Peyer's patch (tissue), 4 donors: Measurements from ENCODE around the gene ERICH6. TPM values are rescaled to one million over a fixed set of nuclear protein-coding genes. Genes with fewer than 3 reads are reported as not detected.

Source experiments
- DNase-seq, 3 donors: peaks; one replicate each; pipeline ENCODE4 v3.0.0-alpha.2; 2017 to 2019
- H3K27ac ChIP-seq, 4 donors: fragments of 200-600 bp; sonication (generic); one replicate each; pipeline ENCODE4 v1.5.1; 2016 to 2019
- H3K27me3 ChIP-seq, 2 donors: fragments of 200-600 bp; sonication (generic); one replicate each; pipeline ENCODE4 v1.5.1; 2019
- H3K36me3 ChIP-seq, 3 donors: fragments of 200-600 bp; sonication (generic); one replicate each; pipeline ENCODE4 v1.5.1; 2016 to 2019
- H3K4me1 ChIP-seq, 4 donors: fragments of 200-600 bp; sonication (generic); one replicate each; pipeline ENCODE4 v1.5.1; 2016 to 2019
- H3K4me3 ChIP-seq, 4 donors: fragments of 200-600 bp; sonication (generic); 1 replicate in 3 of 4; 2 replicates in 1 of 4; pipeline ENCODE4 v1.5.1; 2016 to 2019; ENCODE audit warnings: mild to moderate bottlenecking in 1 of 4
- H3K9me3 ChIP-seq, 4 donors: fragments of 200-600 bp; sonication (generic); one replicate each; pipeline ENCODE4 v1.5.1; 2016 to 2019; ENCODE audit warnings: mild to moderate bottlenecking in 1 of 4
- POLR2A ChIP-seq, 2 donors: fragments of 450-650 bp; IDR thresholded peaks; one replicate each; pipeline ENCODE4 v1.5.1; 2017; ENCODE audit warnings: antibody characterized with exemption in 2 of 2, mild to moderate bottlenecking in 2 of 2, moderate library complexity in 2 of 2
- total RNA-seq, 4 donors: library from RNA; depleted of rRNA; stranded (reverse); fragments of >200 nt; gene quantifications; one replicate each; pipeline ENCODE4 v1.1.0, GENCODE V29; 2016
- TF ChIP-seq, protein P1 (sequence below), 6 experiments: fragments of 450-650 bp in 4 of 6; fragments of 200-600 bp in 2 of 6; sonication (generic) in 1 of 6; IDR thresholded peaks; one replicate each; pipeline ENCODE4 v1.5.1; 2017 to 2019; ENCODE audit warnings: antibody characterized with exemption in 6 of 6, mild to moderate bottlenecking in 3 of 6, moderate library complexity in 1 of 6

The ERICH6 gene
- total RNA-seq, 4 donors from 2014 or later: not detected

DNA sequence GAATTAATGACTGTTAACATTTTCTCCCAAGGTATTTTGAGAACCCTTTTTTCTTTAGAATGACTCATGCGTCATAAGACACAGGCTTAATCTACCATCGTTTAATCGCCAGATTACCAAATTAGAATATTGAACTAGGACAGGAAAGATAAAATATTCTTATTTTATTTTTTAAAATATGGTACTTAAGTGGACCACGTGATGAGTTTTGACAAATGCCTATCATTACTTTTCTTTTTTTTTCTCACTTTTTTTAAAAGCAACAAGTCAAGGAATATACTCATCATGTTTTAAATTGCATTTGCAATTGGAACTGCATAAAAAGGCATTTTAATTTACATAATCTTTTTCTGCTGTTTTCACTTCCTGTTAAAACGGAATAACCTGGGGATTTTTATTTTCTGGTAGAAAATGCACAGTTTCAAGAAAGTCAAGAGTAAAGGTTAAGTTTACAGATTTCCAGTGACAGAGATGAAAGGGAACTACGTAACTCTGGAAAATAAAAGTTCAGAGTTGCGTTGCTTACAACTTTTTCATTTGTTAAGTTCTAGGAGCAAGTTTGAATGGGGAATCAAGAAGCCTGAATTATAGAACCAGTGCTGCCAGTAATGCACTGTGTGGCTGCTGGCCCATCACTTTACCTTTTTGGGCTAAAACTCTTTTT, 35.6 kb upstream of the ERICH6 start:
- no peak for DNase-seq
- H3K4me1 ChIP-seq: peaks cover 5 to 27% (median 7%) of the 10 kb centered on the region in 4 donors

DNA sequence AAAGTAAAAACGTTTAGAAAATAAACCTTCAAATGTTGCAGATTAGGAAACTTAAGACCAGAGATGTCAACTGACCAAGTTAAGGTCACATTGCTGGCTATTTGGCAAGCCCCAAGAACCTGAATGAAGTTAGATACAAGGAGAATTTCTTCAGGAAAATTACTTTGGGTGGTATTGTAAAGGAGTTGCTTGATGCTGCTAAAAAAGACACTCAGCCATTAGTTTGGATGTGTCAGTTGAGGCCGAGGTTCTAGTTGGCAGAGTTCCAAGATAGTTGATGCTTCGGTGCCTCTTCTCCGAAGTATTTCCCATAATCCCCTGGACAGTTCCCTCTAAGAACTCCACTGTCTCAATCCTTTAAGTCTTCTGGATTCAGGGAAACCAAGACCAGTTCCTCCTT, 35.0 kb upstream of the ERICH6 start:
- no peak for DNase-seq
- Histone ChIP-seq H3K27me3 (no peaks in the 10 kb centered on the region), H3K4me1 (peaks cover 5 to 22% (median 7%) of the 10 kb centered on the region in 4 donors), H3K4me3 (no peak overlapping the region), H3K36me3 (peaks cover 0 to 17% (median 0%) of the 10 kb centered on the region in 3 donors), H3K27ac (peak overlapping the region in 2 of 4 donors; percentile 2 to 45), H3K9me3 (no peaks in the 10 kb centered on the region)
- TF ChIP-seq, protein P1, sequence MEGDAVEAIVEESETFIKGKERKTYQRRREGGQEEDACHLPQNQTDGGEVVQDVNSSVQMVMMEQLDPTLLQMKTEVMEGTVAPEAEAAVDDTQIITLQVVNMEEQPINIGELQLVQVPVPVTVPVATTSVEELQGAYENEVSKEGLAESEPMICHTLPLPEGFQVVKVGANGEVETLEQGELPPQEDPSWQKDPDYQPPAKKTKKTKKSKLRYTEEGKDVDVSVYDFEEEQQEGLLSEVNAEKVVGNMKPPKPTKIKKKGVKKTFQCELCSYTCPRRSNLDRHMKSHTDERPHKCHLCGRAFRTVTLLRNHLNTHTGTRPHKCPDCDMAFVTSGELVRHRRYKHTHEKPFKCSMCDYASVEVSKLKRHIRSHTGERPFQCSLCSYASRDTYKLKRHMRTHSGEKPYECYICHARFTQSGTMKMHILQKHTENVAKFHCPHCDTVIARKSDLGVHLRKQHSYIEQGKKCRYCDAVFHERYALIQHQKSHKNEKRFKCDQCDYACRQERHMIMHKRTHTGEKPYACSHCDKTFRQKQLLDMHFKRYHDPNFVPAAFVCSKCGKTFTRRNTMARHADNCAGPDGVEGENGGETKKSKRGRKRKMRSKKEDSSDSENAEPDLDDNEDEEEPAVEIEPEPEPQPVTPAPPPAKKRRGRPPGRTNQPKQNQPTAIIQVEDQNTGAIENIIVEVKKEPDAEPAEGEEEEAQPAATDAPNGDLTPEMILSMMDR (IDR thresholded peaks at IDR 0.05): no peak
- TF ChIP-seq POLR2A (IDR thresholded peaks at IDR 0.05): no peak

More for the DNA sequence above, 35.6 kb upstream of the ERICH6 start:
- Histone ChIP-seq H3K4me3 (no peak overlapping the region), H3K9me3 (no peaks in the 10 kb centered on the region), H3K27ac (peak overlapping the region in 1 of 4 donors; percentile 28), H3K27me3 (no peaks in the 10 kb centered on the region), H3K36me3 (peaks cover 0 to 17% (median 0%) of the 10 kb centered on the region in 3 donors)
- TF ChIP-seq, protein P1 (IDR thresholded peaks at IDR 0.05): no peak
- no peak for TF ChIP-seq POLR2A (IDR thresholded peaks at IDR 0.05)

- no peaks in the 10 kb centered on the region for H3K9me3 ChIP-seq
- H3K27ac ChIP-seq: peak overlapping the region in 3 of 4 donors; percentile 2 to 49 (median 45)
- H3K4me3 ChIP-seq: no peak overlapping the region
- no peaks in the 10 kb centered on the region for H3K27me3 ChIP-seq
- no peak for TF ChIP-seq POLR2A (IDR thresholded peaks at IDR 0.05)
- TF ChIP-seq, protein P1 (IDR thresholded peaks at IDR 0.05): no peak
- peak in 1 of 3 donors; percentile 67 for DNase-seq
- H3K4me1 ChIP-seq: peaks cover 5 to 17% (median 7%) of the 10 kb centered on the region in 4 donors
- H3K36me3 ChIP-seq: peaks cover 0 to 17% (median 0%) of the 10 kb centered on the region in 3 donors
Observed at GRCh38 chr3:150737874-150738679, 34.4 kb upstream of the ERICH6 start.

DNA sequence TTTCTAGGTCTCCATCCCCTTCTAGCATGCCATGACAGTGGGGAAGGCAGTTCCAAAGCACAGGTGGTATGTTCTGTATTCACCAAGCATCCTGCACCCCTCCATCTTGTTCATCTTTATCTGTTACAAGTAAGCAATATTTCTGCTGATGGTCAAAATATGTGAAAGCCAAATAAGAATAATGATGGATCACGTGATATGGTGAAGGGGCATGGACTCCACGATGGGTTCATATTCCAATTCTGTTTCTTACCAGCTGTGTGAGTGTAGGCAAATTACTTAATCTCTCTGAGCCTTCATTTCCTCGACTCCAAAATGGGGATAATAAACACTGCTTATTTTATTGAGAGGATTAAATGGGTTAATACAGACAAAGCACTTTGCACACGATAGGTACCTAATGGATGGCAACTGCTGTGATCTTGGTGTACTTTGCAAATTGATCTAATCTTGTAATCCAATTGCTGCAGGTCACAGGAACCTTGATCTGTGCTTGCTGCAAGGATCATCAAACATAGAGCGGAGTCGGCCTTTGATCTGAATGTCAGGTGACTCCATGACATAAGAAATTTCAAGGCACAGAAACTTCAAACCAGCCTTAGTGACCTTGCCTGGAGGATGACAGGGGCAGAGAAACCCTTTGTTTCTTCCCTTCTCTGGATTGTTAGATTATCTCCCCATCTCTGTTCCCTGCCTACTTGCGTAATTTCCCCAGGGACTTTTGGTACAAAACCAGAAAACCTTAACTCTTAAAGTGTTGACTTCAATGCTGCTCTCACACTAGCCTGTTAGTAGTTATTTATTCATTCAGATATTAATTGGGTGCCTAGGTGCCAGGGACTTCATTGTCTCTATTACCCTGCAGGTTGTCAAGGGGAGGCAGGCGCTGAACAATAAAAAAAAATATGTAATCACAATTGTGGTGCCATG, 33.4 kb upstream of the ERICH6 start:
- TF ChIP-seq, protein P1 (IDR thresholded peaks at IDR 0.05): no peak
- TF ChIP-seq POLR2A (IDR thresholded peaks at IDR 0.05): no peak
- Histone ChIP-seq H3K36me3 (peaks cover 0 to 14% (median 0%) of the 10 kb centered on the region in 3 donors), H3K27ac (peak overlapping the region in 2 of 4 donors; percentile 45 to 49), H3K4me3 (no peak overlapping the region), H3K4me1 (peaks cover 5 to 17% (median 7%) of the 10 kb centered on the region in 4 donors), H3K27me3 (no peaks in the 10 kb centered on the region), H3K9me3 (no peaks in the 10 kb centered on the region)
- peak in 1 of 3 donors; percentile 78 for DNase-seq

- no peak overlapping the region for H3K27ac ChIP-seq
- no peaks in the 10 kb centered on the region for H3K27me3 ChIP-seq
- H3K4me3 ChIP-seq: no peak overlapping the region
- peaks cover 0 to 5% (median 0%) of the 10 kb centered on the region in 3 donors for H3K36me3 ChIP-seq
- no peaks in the 10 kb centered on the region for H3K9me3 ChIP-seq
- TF ChIP-seq POLR2A (IDR thresholded peaks at IDR 0.05): no peak
- TF ChIP-seq, protein P1 (IDR thresholded peaks at IDR 0.05): no peak
- peaks cover 5 to 17% (median 7%) of the 10 kb centered on the region in 4 donors for H3K4me1 ChIP-seq
- DNase-seq: no peak
Observed at GRCh38 chr3:150736316-150736719, 32.6 kb upstream of the ERICH6 start.
